Breast epithelium (tissue), 4 donors: ENCODE data around the gene CBX5. TPM values are rescaled to one million over a fixed set of nuclear protein-coding genes. Genes with fewer than 3 reads are reported as not detected.

Source experiments
- DNase-seq, 2 donors: peaks; one replicate each; pipeline ENCODE4 v3.0.0-alpha.2; 2019; ENCODE audit warnings: low spot score in 2 of 2
- H3K27ac ChIP-seq, 2 donors: fragments of 200-600 bp; sonication (generic) in 1 of 2; one replicate each; pipeline ENCODE4 v1.5.1; 2016 to 2019; ENCODE audit warnings: mild to moderate bottlenecking in 1 of 2
- H3K27me3 ChIP-seq, 2 donors: fragments of 200-600 bp; sonication (generic) in 1 of 2; one replicate each; pipeline versions ENCODE4 v1.5.1 to v1.6.0; 2017 to 2019; ENCODE audit warnings: control low read depth in 1 of 2, mild to moderate bottlenecking in 1 of 2
- H3K36me3 ChIP-seq: fragments of 200-600 bp; one replicate; pipeline ENCODE4 v1.5.1; 2019
- H3K4me1 ChIP-seq, 2 donors: fragments of 200-600 bp; sonication (generic); one replicate each; pipeline ENCODE4 v1.5.1; 2016 to 2019; ENCODE audit warnings: control low read depth in 1 of 2
- H3K4me3 ChIP-seq, 3 donors: fragments of 200-600 bp; sonication (generic); 1 replicate in 2 of 3; 2 replicates in 1 of 3; pipeline ENCODE4 v1.5.1; 2016 to 2019; ENCODE audit warnings: mild to moderate bottlenecking in 3 of 3, moderate library complexity in 2 of 3
- H3K9me3 ChIP-seq, 2 donors: fragments of 200-600 bp; sonication (generic) in 1 of 2; one replicate each; pipeline ENCODE4 v1.5.1; 2016 to 2019; ENCODE audit warnings: control low read depth in 1 of 2
- POLR2A ChIP-seq: fragments of 450-650 bp; IDR thresholded peaks from one replicate; pipeline ENCODE4 v1.6.1; 2016; ENCODE audit warnings: antibody characterized with exemption, mild to moderate bottlenecking, moderate library complexity
- POLR2AphosphoS5 ChIP-seq, 3 donors: sonication (generic); formaldehyde crosslinking; IDR thresholded peaks; one replicate each; pipeline ENCODE4 v1.6.1; 2017; ENCODE audit warnings: antibody characterized with exemption in 3 of 3
- intact Hi-C: fragments of 100-400 bp; cut with DNase I; formaldehyde crosslinking; loops from one replicate; pipeline ENCODE4 v1.15.1; 2023; ENCODE audit warnings: low total_unique reads
- total RNA-seq, 3 donors: library from RNA; depleted of rRNA; stranded (reverse); fragments of >200 nt; gene quantifications; one replicate each; pipeline ENCODE4 v1.1.0, GENCODE V29; 2016
- TF ChIP-seq, protein P1 (sequence below), 3 donors: fragments of 450-650 bp; IDR thresholded peaks; one replicate each; pipeline ENCODE4 v1.5.1; 2016 to 2017; ENCODE audit warnings: antibody characterized with exemption in 3 of 3, mild to moderate bottlenecking in 3 of 3, moderate library complexity in 3 of 3

Gene CBX5
- total RNA-seq, 3 donors from 2014 or later, result 22.4 to 45.8 (median 31.8) TPM

DNA sequence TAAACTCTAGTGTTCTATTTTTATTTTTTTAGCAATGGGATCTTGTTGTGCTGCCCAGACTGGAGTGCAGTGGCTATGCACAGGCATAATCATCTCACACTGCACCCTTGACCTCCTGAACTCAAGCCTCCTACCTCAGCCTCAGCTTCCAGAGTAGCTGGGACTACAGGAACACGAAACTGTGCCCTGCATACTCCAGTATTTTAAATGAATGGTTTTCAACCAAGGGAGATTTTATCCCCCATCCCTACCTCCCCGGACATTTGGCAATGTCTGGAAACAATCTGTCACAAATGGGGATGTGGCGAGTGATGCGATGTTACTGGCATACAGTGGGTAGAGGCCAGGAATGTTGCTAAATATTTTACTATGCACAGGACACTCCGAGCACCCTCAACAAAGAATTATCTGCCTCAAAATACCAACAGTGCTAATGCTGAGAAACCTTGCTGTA lies 2.1 kb downstream of the CBX5 start:
- TF ChIP-seq POLR2A (no peak), POLR2AphosphoS5 (IDR thresholded peaks at IDR 0.05) (no peak)
- TF ChIP-seq, protein P1, sequence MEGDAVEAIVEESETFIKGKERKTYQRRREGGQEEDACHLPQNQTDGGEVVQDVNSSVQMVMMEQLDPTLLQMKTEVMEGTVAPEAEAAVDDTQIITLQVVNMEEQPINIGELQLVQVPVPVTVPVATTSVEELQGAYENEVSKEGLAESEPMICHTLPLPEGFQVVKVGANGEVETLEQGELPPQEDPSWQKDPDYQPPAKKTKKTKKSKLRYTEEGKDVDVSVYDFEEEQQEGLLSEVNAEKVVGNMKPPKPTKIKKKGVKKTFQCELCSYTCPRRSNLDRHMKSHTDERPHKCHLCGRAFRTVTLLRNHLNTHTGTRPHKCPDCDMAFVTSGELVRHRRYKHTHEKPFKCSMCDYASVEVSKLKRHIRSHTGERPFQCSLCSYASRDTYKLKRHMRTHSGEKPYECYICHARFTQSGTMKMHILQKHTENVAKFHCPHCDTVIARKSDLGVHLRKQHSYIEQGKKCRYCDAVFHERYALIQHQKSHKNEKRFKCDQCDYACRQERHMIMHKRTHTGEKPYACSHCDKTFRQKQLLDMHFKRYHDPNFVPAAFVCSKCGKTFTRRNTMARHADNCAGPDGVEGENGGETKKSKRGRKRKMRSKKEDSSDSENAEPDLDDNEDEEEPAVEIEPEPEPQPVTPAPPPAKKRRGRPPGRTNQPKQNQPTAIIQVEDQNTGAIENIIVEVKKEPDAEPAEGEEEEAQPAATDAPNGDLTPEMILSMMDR (IDR thresholded peaks at IDR 0.05), result no peak
- H3K4me3 ChIP-seq, result peak overlapping the region in 1 of 3 donors; percentile 39
- peak overlapping the region; percentile 93 to 96 for H3K27ac ChIP-seq
- no peaks in the 10 kb centered on the region for H3K27me3 ChIP-seq
- H3K9me3 ChIP-seq, result no peaks in the 10 kb centered on the region
- H3K4me1 ChIP-seq, result peaks cover 0 to 22% of the 10 kb centered on the region in 2 donors
- no peak for DNase-seq
- intact Hi-C loops, result no loop called here
- no peaks in the 10 kb centered on the region for H3K36me3 ChIP-seq

DNA sequence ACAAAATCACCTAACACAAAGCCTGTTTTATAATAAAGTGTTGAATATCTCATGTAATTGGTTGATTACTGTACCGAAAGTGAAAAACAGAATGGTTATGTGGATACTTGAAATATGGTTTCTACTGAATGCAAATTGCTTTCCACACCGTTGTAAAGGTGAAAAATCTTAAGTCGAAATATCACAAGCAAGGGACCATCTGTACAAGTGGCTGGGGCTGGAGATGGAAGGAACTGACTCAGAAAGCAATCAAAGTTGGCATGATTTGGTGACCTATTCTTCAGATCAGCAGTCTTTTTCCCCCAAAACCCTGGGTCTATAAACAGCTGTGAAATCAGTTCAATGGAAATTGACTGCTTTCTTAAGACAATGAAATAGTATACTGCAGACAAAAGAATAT lies 3.6 kb downstream of the CBX5 start:
- Histone ChIP-seq H3K27ac (no peak overlapping the region), H3K4me3 (no peak overlapping the region), H3K36me3 (no peaks in the 10 kb centered on the region), H3K27me3 (no peaks in the 10 kb centered on the region), H3K9me3 (no peaks in the 10 kb centered on the region), H3K4me1 (peaks cover 0 to 14% of the 10 kb centered on the region in 2 donors)
- intact Hi-C loops, result no loop called here
- no peak for DNase-seq
- TF ChIP-seq POLR2A, result no peak
- TF ChIP-seq POLR2AphosphoS5 (IDR thresholded peaks at IDR 0.05), result no peak
- TF ChIP-seq, protein P1 (IDR thresholded peaks at IDR 0.05), result no peak

DNA sequence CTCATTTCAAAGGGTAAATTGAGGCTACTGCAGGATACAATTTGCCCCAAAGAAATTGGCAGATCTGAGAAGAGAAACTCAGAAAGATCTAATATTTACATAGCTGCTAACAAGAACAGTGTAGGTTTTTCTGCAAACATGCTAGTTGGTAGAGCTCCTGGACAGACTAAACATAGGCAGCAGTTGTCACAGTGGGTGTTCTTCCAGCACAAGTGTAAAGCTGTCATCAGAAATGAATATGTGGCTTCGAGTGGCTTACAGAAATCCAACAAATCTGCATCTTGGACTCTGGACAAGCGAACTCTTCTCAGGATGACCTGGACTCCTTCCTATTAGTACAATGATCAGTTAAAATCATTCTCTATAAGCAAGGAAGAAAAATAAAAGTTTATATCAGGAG lies 5.9 kb downstream of the CBX5 start:
- Histone ChIP-seq H3K27ac (peak overlapping the region in 1 of 2 donors; percentile 23), H3K4me1 (peaks cover 0 to 14% of the 10 kb centered on the region in 2 donors)
- intact Hi-C loops, result no loop called here

DNA sequence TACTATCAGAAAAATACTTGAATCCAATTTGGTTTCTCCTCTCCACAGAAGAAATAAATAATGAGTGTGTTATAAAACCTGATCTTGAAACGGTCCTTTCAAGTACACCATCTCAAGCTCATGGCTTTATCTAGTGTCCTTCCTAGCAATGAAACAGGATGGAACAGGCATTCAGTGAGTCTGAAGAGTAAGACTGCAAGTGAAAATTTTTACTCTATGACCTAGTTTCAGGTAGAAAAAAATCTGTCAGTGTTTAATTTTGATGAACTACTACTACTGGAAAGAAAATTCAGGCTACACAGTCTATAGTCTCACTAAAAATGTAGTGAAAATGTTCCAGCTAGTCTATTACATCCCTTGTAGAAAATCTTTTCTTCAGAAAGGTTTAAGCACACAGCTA lies 7.7 kb downstream of the CBX5 start:
- no peak overlapping the region for H3K4me3 ChIP-seq
- no peaks in the 10 kb centered on the region for H3K27me3 ChIP-seq
- H3K27ac ChIP-seq, result no peak overlapping the region
- H3K4me1 ChIP-seq, result no peaks in the 10 kb centered on the region
- H3K36me3 ChIP-seq, result no peaks in the 10 kb centered on the region
- no peaks in the 10 kb centered on the region for H3K9me3 ChIP-seq
- DNase-seq, result no peak
- intact Hi-C loops, result no loop called here
- no peak for TF ChIP-seq POLR2A
- no peak for TF ChIP-seq POLR2AphosphoS5 (IDR thresholded peaks at IDR 0.05)
- TF ChIP-seq, protein P1 (IDR thresholded peaks at IDR 0.05), result no peak

More for the DNA sequence above, 5.9 kb downstream of the CBX5 start:
- TF ChIP-seq POLR2AphosphoS5 (IDR thresholded peaks at IDR 0.05) (no peak), POLR2A (no peak)
- TF ChIP-seq, protein P1 (IDR thresholded peaks at IDR 0.05), result no peak
- H3K36me3 ChIP-seq, result no peaks in the 10 kb centered on the region
- no peak for DNase-seq
- H3K4me3 ChIP-seq, result no peak overlapping the region
- no peaks in the 10 kb centered on the region for H3K27me3 ChIP-seq
- H3K9me3 ChIP-seq, result no peaks in the 10 kb centered on the region

DNA sequence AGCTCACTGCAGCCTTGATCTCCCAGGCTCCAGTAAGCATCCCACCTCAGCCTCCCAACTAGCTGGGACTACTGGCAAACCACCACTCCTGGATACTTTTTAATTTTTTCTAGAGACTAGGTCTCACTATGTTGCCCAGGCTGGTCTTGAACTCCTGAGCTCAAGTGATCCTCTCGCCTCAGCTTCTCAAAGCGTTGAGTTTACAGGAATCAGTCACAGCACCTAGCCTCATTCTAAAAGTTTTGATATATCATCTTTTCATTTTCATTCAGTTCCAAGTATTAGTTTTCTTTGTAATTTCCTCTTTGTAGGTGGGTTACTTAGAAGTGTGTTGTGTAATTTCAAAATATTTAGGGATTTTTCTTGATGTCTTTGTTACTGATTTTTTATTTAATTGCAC lies 9.6 kb downstream of the CBX5 start:
- no peak overlapping the region for H3K27ac ChIP-seq
- H3K4me3 ChIP-seq, result no peak overlapping the region
- TF ChIP-seq POLR2A, result no peak
- no peak for TF ChIP-seq POLR2AphosphoS5 (IDR thresholded peaks at IDR 0.05)
- TF ChIP-seq, protein P1 (IDR thresholded peaks at IDR 0.05), result no peak
- H3K9me3 ChIP-seq, result no peaks in the 10 kb centered on the region
- H3K27me3 ChIP-seq, result no peaks in the 10 kb centered on the region
- no peaks in the 10 kb centered on the region for H3K4me1 ChIP-seq
- intact Hi-C loops, result no loop called here
- no peak for DNase-seq
- H3K36me3 ChIP-seq, result no peaks in the 10 kb centered on the region
